Measurements from ENCODE around the gene SMTNL1.

The SMTNL1 gene

GRCh38 chr11:57545883-57546282, 8.5 kb downstream of the SMTNL1 start:
- DNase-seq: no peak

- no peak for DNase-seq
These were observed 9.1 kb downstream of the SMTNL1 start for GRCh38 chr11:57546451-57546850.

- peak in 1 of 2 experiments; percentile 15 for DNase-seq
These were observed 9.6 kb downstream of the SMTNL1 start for GRCh38 chr11:57546869-57547475.

DNA sequence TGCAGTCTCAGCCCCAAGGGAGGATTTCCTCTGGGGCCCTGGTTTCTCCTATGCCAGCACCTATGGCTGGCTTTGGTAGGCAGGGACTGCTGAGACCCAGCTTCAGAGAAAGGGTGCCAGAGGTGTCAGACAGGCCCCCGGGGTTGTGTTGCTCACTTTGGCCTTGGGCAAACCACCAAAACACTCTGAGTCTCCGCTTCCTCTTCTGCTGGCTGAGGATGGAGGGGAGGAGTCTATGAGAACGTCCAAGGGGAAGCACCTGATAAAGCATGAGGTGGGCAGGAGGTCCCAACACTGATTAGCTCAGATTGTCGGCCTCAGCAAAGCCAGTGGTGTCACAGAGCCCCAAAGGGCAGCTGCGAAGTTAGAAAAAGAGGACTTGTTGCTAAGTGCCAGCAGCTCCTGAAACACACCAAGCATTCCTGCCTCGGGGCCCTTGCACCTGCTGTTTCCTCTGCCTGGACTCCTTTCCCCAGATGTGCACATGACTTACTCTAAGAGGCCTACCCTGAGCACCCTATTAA, 10.5 kb downstream of the SMTNL1 start:
- DNase-seq: no peak

GRCh38 chr11:57549983-57550382, 12.6 kb downstream of the SMTNL1 start:
- DNase-seq: no peak

DNA sequence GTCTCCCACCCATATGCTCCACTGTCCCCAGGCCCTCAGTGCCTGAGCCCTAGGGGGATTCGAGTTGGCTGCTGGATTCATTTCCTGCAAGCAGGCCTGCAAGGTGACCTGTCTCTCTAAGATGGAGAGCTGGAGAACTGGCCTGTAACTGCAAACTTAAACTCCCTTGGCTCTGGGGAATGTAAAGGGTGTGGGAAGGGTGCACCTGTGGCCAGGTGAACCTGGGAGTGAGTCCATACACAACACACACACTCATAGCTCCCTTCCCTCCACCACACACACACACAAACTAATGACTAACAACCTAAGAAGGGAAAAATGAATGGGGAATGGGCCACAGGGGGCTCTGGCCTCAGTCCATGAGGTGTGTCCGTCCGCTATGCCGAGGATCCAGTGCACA, 14.5 kb downstream of the SMTNL1 start:
- no peak for DNase-seq

DNA sequence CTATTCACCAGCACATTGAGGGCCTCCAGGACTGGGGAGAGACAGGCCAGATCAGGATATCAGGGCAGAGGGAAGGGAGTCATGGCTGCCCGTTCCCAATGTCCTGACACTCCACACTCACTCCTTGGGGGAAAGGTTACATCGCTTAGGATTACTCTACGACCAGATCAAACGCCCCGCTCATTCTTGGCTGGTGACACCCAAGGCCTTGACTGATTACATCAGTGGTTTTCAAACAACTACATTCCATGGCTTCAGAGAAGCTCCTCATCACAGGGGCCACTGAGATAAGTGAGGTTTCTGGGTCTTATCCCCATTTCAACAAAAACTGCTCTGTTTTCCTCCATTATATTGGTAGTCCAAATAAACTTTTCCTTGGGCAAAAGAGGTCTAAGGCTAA, 15.1 kb downstream of the SMTNL1 start:
- DNase-seq: no peak

DNA sequence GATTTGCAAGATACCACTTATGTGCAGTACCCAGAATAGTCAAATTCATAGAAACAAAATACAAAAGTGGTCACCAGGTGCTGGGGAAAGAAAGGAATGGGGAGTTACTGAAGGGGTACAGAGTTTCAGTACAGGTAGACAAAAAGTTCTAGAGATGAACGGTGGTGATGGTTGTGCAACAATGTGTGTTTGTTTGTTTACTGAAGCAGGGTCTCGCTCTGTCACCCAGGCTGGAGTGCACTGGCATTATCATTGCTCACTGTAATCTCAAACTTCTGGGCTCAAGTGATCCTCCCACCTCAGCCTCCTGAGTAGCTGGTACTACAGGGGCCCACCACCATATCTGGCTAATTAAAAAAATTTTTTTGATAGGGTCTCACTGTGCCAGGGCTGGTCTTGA, 18.0 kb downstream of the SMTNL1 start:
- no peak for DNase-seq

GRCh38 chr11:57556041-57556440, 18.6 kb downstream of the SMTNL1 start:
- DNase-seq: no peak

DNA sequence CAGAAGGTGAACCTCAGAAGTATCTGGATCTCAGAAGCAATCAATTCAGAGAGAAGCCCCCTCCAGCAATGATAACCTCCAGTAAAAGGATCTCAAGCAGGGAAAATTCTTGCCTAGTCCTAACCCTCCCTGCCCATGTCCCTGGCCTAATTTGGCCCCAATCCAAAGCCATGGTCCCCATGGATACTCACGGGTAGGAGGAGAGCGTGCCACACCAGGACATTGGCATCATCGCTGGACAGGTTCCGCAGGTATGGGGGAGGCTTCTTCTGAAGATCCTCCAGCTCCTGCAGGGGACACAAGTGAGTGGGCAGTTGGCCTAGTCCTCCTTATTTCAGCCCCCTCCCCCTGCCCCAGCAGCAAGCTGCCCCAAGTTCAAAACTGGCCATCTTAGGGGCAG, 22.8 kb downstream of the SMTNL1 start:
- no peak for DNase-seq

GRCh38 chr11:57562596-57562995, 25.2 kb downstream of the SMTNL1 start:
- DNase-seq: no peak

DNA sequence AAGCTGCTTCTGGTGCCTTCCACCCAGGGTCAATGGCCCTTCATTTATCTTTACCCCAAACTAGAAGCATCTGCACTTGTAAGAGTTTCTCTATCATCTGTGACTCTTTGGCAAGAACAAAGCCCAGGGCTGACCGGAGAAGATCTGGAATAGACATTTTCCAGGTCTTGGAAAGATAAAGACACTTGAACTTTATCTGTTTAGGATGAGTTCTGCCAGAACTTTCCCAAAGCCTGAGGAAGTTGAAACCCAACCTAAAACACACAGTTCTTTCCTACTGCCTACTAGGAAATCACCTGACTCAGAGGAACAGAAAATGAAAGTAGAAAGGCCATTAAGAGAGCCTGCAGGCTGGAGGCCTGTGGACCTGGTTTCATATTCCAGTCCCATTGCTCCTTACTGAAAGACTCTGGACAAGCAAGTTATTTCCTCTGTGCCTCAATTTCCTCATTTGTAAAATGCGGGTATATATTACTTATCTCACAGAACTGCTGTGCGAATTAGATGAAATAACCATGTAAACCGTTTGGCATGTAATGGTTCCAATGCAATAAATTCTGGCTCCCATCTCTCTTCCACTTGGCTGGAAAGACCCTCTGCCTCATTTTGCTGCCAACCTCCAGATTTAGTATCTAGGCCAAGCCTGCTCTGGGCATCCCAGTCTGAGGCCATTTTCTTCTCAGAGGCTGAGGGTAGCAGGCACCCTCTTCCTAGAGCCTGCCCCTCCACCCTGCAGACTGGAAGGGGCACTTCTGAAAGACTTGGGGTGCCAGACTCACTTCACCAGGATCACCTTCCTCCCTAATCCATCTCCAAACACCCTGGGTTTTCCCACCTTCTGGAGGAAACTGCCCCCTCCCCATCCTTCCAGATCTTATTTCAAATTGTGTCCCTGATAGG, 28.9 kb downstream of the SMTNL1 start:
- DNase-seq: no peak

DNA sequence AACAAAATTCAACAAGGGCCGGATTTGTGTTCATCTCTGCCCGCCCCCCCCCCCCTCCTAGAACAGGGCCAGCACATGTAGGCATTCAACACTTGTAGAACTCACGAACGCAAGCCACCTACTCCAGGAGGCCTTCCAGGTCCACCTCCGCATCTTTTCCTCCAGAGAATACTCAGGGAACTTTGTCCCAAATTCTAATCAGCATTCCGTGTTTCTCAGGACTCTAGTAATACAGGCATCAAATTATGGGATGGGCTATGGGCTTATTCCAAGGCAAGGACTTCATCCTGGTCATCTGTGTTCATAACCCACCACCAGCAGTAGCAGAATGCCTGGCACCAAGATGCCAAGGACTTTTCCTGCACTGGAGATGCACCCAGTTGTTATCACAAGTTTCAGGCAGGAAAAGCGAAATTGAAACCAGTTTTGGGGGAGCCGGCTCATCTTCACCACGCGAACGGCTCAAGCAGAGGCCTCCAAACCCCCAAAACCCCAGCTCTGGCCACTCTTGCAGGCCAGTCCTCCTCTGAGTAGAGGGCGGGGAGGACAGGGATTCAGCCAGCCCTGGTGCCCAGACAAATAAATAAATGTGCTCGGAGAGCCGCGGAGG, 29.6 kb downstream of the SMTNL1 start:
- DNase-seq: peak in 1 of 2 experiments; percentile 72

DNA sequence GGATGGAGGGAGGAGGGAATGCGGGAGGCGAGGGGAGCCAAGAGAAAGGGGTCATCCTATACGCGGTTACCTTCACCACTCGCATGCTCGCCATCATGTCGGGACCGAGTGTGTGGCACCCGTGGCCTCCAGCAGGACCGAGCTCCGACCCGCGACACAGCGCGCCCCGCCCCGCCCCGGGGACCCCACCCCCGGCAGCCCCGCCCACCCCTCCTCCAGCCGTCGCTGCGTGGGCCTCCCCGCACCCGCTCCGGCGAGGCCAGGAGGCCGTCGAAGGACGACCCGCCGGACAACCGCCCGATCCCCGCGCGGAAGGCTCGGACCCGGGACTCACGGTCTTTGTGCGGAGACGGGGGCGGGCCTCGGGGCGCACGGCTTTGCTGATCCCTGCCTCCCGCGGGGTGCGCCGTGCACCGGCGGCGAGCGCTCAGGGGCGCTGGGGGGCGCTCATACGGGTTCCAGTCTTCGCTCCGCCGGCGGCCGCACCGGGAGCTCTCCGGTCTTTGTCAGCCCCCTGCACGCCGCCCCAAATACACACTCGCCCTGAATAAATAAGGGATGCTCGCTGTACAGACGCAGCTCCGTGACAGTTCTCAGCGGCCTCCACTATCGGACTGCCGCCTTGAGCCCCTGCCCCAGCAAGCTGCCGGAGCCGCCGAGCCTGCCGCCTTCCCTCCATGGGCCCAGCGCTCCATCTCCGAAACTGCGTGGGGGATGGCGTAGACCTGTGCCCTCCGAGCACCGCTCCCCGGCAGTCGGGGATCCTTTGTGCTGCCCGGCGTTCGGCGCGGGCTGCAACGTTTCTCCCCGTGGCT, 30.3 kb downstream of the SMTNL1 start, which contains the start of gene UBE2L6:
UBE2L6 (minus strand) TSS at position 158 of the 815 bp plus-strand sequence; CDS start at position 97, 61 bp downstream.
- peak; percentile 67 to 93 for DNase-seq

DNA sequence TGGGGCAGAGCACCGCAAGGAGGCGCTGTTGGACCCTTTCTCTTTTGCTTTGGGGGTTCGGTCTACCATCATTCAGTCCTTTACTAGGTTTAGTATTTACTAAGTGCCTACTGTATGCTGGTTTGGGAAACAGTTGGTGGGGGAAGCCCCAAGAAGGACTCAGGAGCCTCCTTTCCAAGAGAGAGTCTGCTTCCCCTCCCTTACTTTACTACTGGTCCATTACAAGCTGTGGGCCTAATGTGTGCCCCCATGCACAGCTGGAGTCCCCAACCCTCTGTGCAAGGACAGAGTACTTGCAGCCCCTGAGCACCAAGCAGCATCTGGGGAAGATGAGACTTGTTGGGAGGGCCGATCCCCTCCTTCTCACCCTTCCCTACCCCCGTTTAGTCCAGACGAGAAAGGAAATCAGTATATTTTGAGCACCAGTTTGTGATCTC, 31.0 kb downstream of the SMTNL1 start:
- peak in 1 of 2 experiments; percentile 37 for DNase-seq

DNA sequence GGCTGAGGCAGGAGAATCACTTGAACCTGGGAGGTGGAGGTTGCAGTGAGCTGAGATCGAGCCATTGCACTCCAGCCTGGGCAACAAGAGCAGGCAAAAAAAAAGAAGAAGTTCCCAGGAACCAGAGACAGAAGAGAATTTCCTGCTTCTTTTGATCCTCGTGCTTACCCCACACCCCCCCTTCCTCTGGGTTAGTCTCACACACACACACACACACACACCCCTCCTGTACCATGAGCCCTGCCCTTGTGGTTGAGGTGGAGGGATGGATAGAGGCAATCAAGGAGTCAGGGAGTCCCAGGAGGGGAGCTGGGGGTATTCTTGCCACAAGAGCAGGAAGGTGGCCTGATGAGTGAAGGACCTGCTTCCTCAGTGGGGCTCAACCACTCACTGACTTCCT, 34.2 kb downstream of the SMTNL1 start:
- no peak for DNase-seq

DNA sequence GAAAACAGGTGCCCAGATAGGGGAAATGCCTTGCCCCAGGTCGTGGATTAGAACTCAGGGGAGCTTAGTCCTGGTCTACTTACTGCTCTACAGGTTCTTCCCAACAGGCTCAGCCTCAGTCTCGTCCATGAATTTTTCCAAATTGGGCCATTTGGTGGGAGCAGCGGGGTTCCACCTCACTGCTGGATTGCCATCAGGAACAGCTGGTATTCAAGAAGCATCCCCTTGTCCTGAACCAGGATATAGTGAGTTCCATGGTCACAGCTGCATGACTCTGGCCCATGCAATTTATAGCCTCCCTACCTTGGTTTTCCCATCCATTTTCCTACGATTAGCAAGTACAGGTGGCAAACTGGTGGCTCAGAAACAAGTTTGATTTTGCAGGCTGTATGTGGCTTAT, 36.7 kb downstream of the SMTNL1 start:
- DNase-seq: no peak

DNA sequence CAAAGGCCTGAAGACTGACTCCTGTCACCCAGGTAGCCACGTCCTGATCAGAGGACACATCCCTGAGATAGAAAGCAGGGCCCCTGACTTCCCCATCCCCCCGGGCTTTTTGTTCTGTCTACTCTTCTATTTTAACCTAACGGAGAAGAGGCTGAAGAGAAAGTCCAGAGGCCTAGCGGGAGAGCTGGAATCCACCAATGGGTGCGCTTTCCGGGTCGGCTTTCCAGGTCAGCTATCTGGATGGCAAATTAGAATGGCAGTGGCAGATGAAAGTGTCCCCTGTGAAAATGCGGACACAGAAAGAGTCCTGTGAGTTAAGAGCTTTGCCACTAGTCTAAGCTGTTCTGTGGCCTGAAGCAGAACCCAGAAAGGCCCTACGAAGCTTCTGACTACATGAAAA, 46.9 kb downstream of the SMTNL1 start:
- no peak for DNase-seq

DNA sequence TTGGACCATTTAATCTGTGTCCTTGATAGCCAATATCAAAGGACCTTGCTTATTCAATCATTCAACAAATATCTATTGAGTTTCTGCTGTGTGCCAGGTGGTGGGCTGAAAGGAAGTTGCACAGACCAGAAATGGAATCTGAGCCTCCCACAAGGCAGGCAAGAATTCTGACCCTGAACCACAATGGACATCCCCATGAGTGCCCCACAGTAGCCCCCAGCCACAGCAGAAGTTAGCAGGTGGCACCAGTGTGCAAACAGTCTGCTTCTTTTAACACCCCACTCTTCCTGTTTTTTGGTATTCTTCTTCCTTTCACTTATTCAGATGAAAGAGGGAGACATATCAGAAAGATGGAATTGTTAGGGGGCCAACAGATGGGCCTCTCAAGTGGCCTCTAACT, 47.9 kb downstream of the SMTNL1 start:
- no peak for DNase-seq

GRCh38 chr11:57586711-57587245, 49.4 kb downstream of the SMTNL1 start:
- DNase-seq: no peak

GRCh38 chr11:57588046-57588710, 50.8 kb downstream of the SMTNL1 start:
- DNase-seq: no peak

Measured in NCI-H526 (cell line).